Right lobe of liver (tissue), 4 donors: ENCODE measurements around the gene CRKL.

Experiments
- CTCF ChIP-seq, 4 donors: fragments of 200-600 bp in 3 of 4; fragments of 450-650 bp in 1 of 4; IDR thresholded peaks; one replicate each; pipeline versions ENCODE4 v1.5.1 to v1.8.0; 2016 to 2022; ENCODE audit warnings: antibody characterized with exemption in 4 of 4, mild to moderate bottlenecking in 2 of 4
- POLR2A ChIP-seq: fragments of 450-650 bp; IDR thresholded peaks from one replicate; pipeline ENCODE4 v1.6.1; 2017; ENCODE audit warnings: antibody characterized with exemption, mild to moderate bottlenecking
- donor health status: DM: no; HTN: no; CAD: no.
- donor health status: DM: no; HTN: no; CAD: no.
- donor health status: DM: no; HTN: yes; CAD: no.

- TF ChIP-seq CTCF (IDR thresholded peaks at IDR 0.05) (no peak), POLR2A (no peak)
These were observed 51.2 kb downstream of the CRKL start for GRCh38 chr22:20968281-20968977.
